HG02970 (cell line): ENCODE results near the gene USP49.
"Not testable (repeated sequence)": the region's sequence is repeated elsewhere in the genome, so short reads cannot be mapped to it uniquely, and the experiment has no call there.

Experiments
- ATAC-seq: cut with Tn5 transposase; IDR thresholded peaks from one replicate; pipeline ENCODE4 v1.9.1; 2021; ENCODE audit warnings: mild to moderate bottlenecking, moderate library complexity, moderate number of reproducible peaks; ENCODE audit not compliant: unreplicated experiment, low FRiP score

The USP49 gene

GRCh38 chr6:41815587-41815986, 79.6 kb downstream of the USP49 start:
- no peak for ATAC-seq

DNA sequence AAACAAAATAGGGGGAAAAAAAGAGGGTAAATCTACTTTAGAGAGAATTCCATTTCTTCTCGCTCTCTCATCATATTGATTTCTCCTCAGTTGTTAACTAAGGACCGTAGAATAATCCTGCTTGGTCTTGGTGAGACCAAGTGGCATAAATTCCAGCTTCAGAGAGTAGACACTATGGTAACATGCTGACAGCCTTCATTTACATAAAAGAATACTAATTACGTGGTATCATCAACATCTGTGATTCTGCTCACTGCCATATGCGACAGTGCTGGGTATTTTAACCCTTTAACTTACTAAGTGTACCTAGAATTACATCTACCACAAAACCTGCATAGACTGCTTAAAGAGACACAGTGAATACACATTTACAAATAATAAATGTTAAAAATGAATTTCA, 80.5 kb downstream of the USP49 start:
- ATAC-seq = no peak

DNA sequence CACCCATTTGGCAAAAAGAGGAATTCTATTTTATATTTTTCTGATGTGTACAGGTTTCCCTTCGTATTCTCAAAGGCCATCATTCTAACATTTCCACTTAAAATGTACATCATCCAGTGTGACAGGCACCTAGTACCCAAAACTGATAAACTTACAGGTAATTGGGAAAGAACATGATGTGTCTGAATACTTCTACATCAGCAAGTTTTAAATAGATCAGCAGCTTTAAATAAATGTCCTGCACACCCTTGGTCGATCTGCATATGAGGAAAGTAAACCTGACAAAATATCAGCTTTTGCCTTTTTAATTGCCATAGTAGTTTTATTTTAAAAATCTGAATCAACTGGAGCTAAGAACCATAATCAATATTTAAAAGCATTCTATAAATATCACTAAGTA, 81.2 kb downstream of the USP49 start:
- no peak for ATAC-seq

DNA sequence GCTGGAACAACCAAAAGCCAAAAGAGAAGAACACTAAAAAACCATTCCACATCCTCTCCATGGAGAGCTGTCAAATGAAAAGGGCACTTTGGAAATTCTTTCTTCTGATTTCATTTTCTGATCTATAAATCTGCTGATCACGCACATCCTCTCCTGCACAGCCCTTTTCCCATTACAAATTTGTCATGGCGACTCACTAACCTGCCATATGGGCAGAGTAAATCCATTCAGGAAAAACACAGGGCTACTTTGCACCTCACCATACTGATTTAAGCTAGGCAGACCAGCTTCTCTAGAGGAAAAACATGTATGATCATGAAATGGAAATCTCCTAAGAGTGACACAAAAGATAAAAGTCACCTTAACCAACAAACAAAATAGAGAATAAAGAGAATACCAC, 81.7 kb downstream of the USP49 start:
- no peak for ATAC-seq

- not testable (repeated sequence) for ATAC-seq
These were observed 83.2 kb downstream of the USP49 start for GRCh38 chr6:41811946-41812345.

DNA sequence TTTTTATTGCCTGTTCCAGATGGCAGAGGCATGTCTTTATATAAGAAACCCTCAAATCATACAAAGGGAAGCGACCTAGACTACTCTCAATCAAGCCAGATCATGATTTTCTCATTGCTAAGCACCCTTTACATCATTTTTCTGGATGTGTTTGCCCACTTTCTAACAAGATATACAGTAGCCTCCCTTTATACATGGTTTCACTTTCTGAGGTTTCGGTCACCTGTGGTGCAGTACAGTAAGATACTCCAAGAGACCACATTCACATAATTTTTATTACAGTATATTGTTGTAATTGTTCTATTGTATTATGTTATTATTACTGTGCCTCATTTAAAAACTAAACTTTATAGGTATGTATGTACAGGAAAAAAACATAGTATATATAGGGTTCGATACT, 84.1 kb downstream of the USP49 start:
- ATAC-seq = no peak

DNA sequence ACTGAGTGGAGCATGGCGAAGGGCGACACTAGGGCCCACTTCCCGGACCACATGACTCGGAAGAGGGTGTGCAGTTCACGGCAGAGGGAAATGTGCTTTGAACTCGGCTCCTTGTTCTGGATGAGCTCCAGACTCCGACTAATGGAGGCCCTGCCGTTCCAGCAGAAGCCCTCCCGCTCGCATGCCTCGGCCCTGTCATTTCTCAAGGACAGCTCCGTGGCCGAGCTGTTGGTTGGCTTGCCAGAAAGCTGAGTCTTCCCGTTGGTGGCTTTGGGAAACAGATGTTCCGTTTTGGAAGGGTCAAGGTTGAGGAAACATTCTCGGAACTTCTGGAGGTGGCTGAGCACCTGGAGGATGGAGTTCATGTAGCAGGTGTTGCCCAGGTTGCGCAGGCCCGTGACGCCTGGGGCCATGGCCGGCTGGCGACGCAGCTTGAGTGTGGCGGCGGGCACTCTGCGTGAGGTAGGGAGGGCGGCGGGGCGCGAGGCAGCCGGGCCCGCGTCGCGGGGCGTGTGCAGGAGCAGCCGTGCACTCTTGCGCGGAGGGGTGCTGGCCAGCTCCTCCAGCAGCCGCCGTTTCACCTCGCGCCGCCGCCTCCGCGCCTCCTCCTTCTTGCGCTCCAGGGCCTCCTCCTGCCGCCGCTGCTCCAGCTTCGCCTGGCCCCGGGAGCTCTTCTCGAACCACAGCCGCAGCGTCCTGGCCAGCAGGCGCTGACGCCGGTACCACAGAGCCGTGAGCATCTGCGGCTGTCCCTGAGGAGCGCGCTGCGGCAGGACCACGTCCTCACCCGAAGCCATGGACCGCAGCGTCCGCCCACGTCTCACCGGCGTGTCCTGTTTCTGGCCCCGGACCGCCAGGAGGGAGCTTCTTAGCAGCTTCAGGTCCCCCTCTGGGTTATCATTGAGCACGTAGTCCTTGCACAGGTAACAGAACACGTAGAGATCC, 89.1 kb downstream of the USP49 start:
- ATAC-seq = no peak

GRCh38 chr6:41801380-41801779, 93.8 kb downstream of the USP49 start:
- ATAC-seq = no peak

DNA sequence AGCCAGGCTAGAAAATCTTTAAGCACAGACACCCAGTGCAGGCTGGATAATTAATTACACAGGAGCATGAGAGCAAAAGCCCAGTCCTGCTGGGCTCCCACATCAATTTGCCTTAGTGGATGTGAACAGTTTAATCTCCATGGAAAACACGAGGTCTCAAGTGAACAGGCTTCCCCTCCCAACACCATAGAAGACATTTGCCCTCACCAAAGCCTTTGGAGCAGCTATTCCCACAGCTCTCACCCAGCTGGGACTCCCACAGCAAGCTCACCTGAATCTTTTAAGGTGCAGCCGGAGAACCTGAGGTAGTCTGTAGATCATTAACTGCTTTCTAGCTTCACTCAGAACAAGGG, 95.6 kb downstream of the USP49 start:
- ATAC-seq = no peak

DNA sequence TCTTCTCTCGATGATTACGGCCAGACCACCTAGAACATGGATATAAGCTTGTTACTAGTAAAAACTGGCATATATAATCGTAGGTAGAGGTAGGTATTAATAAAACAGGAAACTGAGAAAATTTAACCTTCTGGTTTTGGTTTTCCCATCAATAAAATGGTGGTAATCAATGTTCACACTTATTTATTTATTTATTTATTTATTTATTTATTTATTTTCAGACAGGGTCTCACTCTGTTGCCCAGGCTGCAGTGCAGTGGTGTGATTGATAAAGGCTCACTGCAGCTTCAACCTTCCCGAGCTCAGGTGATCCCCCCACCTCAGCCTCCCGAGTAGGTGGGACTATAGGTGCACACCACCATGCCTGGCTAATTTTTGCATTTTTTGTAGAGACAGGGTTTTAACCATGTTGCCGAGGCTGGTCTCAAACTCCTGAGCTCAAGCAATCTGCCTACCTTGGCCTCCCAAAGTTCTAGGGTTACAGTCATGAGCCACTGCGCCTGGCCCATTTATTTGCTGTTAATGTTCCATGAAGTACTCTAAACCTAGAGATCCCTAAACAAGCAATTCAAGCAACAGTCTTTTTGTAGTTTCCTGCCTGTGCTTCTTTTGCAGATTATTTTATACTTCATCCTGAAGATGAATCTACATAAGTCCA, 96.1 kb downstream of the USP49 start:
- ATAC-seq = no peak

DNA sequence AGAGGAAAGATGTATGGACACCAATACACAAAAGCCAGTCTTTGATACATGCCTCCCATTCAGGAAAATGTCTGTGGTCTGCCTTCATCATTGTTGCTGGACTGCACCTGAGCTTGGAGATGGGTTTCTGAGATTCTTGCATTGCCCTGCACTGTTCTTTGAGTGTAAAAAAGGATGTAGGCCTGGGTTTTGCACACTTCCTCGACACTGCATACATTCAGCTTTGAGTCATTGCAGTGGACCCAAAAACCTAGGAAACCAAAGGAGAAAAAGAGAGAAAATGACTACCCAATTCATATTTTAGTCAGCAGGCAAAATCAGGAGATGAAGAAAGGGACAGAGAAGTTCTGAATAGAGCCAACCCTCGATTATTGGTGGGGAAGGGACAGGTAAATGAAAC, 98.7 kb downstream of the USP49 start:
- no peak for ATAC-seq

DNA sequence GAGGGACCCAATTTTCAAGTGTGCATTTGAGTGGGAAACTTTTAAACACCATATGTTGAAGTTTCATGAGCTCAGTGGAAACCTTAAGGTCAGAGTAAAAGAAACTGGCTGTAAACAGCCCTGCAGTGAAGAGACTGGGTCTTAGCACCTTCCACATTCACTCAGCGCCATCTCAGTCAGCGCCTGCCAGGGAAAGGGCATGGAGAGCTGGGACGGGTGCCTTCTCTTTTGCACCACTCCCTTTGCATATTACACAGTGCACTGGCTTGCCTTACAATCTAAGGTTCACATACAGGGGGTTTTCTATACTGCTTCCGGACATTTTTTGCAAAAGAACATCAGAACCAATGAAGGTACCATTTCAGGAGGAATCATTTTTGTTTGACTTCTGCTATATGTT, 103.2 kb downstream of the USP49 start:
- no peak for ATAC-seq

DNA sequence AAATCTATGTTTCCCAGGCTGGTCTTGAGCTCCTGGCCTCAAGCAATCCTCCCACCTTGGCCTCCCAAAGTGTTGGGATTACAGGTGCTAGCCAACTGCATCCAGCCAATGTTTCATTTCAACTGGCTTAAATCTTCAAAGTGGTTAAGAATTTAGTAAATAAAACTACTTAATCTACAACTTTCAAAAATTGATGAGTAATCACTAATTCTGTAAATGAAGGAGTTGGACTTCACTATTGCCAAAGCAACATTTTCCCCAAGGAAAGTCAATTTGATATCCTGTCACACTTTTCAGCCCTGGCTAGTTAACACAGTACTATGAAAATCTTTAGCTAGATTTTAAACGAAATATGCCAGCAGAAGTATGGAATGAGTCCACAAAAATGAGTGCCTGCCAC, 103.9 kb downstream of the USP49 start:
- ATAC-seq = no peak

GRCh38 chr6:41790045-41790444, 105.1 kb downstream of the USP49 start:
- no peak for ATAC-seq

- ATAC-seq = no peak
These were observed 105.8 kb downstream of the USP49 start for GRCh38 chr6:41789390-41789724.

GRCh38 chr6:41787219-41787917, 107.8 kb downstream of the USP49 start, which contains the start of gene TOMM6:
TOMM6 (plus strand) TSS chr6:41787694; CDS start chr6:41787698, 4 bp downstream.
- peak; percentile 81 for ATAC-seq

- ATAC-seq = peak; percentile 45
These were observed 108.5 kb downstream of the USP49 start for GRCh38 chr6:41786451-41787218.

DNA sequence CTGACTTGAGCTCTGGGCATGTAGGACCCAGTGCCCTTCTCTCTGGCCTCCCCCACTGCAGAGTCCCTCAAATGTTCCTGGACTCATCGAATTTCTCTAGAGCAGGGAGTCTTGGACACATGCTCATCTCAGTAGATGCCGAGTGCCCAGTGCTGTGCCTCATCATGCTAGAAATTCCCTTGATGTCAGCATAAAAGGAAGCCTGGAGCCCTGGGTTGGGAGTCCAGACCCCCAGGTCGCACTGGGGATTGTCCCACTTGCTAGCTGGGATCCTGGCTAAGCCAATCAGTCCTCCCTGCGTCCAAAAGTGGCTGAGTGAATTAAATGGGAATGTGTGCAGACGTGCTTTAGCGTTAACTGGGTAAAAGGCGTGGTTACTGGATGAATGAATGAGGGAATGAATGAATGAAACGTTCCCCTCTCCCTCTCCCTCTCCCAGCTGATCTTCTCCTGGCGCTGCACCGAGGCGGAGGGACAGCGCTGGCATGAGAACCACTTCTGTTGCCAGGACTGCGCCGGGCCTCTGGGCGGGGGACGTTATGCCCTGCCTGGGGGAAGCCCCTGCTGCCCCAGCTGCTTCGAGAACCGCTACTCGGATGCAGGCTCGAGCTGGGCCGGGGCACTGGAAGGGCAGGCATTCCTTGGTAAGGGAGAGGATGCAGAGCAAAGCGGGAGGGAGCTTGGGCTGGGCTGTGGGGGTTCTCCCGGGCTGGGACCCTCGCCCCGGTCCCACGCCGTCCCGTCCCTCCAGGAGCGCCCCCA, 109.3 kb downstream of the USP49 start:
- ATAC-seq = no peak

DNA sequence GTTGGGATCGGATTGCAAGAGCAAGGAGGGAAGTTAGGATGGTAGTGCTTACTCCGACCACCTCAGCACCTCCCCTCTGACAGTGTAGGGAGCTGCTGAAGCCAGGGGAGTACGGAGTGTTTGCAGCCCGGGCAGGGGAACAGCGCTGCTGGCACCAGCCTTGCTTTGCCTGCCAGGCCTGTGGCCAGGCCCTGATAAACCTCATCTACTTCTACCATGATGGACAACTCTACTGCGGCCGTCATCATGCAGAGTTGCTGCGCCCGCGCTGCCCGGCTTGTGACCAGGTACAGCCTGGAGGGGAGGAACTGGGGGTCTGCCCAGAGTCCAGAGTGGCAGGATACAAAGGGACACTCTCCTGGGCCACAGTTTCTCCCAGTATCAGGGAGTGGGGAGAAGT, 109.9 kb downstream of the USP49 start:
- no peak for ATAC-seq
